OCI-LY7 (cell line): ENCODE results near the gene SOWAHA. TPM values are rescaled to one million over a fixed set of nuclear protein-coding genes. Genes with fewer than 3 reads are reported as not detected.

Experiments
- BruUV-seq: library from RNA; stranded (reverse); fragments of 400-500 nt; replicated peaks from 2 replicates; lab custom pipeline; 2021; lab: Mats Ljungman, UMichigan
- CTCF ChIA-PET: fragments of 300-600 bp; sonication (Branson Sonifier 250); formaldehyde crosslinking; loops from one replicate; lab custom pipeline; 2022; ENCODE audit warnings: antibody characterized with exemption; ENCODE audit not compliant: unreplicated experiment; lab: Charles Lee
- POLR2A ChIA-PET: fragments of 300-600 bp; sonication (Branson Sonifier 250); formaldehyde crosslinking; loops from one replicate; lab custom pipeline; 2022; ENCODE audit warnings: antibody characterized with exemption; lab: Charles Lee
- DNase-seq: peaks from one replicate; pipeline ENCODE4 v3.0.0-alpha.2; 2015; ENCODE audit warnings: low spot score
- H2AFZ ChIP-seq: fragments of 200-600 bp; sonication (generic), shearing (Covaris generic); 2 replicates; pipeline ENCODE4 v1.6.1; 2014; ENCODE audit warnings: mild to moderate bottlenecking, antibody characterized with exemption, low read length, moderate library complexity
- H3K27ac ChIP-seq: fragments of 200-600 bp; sonication (generic); 2 replicates; pipeline ENCODE4 v1.5.1; 2014; ENCODE audit warnings: mixed run types, low read depth, mild to moderate bottlenecking, moderate library complexity, low read length, inconsistent platforms; ENCODE audit not compliant: poor library complexity, severe bottlenecking
- H3K36me3 ChIP-seq: fragments of 200-600 bp; sonication (generic); 2 replicates; pipeline ENCODE4 v1.6.1; 2014; ENCODE audit warnings: mild to moderate bottlenecking, antibody characterized with exemption, low read length, moderate library complexity, mixed read lengths; ENCODE audit not compliant: insufficient read depth
- H3K4me1 ChIP-seq: fragments of 200-600 bp; sonication (generic); 2 replicates; pipeline ENCODE4 v1.5.1; 2014; ENCODE audit warnings: mild to moderate bottlenecking, low read length; ENCODE audit not compliant: insufficient read depth, poor library complexity, severe bottlenecking
- H3K4me2 ChIP-seq: fragments of 200-600 bp; sonication (generic); 2 replicates; pipeline ENCODE4 v1.6.1; 2014; ENCODE audit warnings: mild to moderate bottlenecking, low read length
- H3K4me3 ChIP-seq: fragments of 200-600 bp; sonication (generic); 2 replicates; pipeline ENCODE4 v1.5.1; 2014; ENCODE audit warnings: mild to moderate bottlenecking, low read depth, low read length; ENCODE audit not compliant: poor library complexity, severe bottlenecking
- H3K79me2 ChIP-seq: fragments of 200-600 bp; sonication (generic); 2 replicates; pipeline ENCODE4 v1.6.1; 2016; ENCODE audit warnings: low read depth, mild to moderate bottlenecking, low read length, moderate library complexity, mixed read lengths; ENCODE audit not compliant: insufficient read depth
- H3K9me2 ChIP-seq: fragments of 200-600 bp; sonication (generic); 2 replicates; pipeline ENCODE4 v1.6.1; 2016; ENCODE audit warnings: mild to moderate bottlenecking, low read length, mixed read lengths; ENCODE audit not compliant: insufficient read depth
- H3K9me3 ChIP-seq: fragments of 200-600 bp; sonication (generic); 2 replicates; pipeline ENCODE4 v1.6.1; 2014; ENCODE audit warnings: mild to moderate bottlenecking, mixed run types, low read length, mixed read lengths
- H4K20me1 ChIP-seq: fragments of 200-600 bp; sonication (generic); 2 replicates; pipeline ENCODE4 v1.6.1; 2014; ENCODE audit warnings: mild to moderate bottlenecking, antibody characterized with exemption, low read length, moderate library complexity, mixed read lengths; ENCODE audit not compliant: insufficient read depth
- EZH2phosphoT487 ChIP-seq: fragments of 200-600 bp; sonication (generic); IDR thresholded peaks from 2 replicates; pipeline ENCODE4 v1.6.1; 2018; ENCODE audit warnings: low read depth, borderline replicate concordance, mild to moderate bottlenecking, mixed run types, antibody characterized with exemption, low read length, moderate library complexity, mixed read lengths
- intact Hi-C: fragments of 100-400 bp; cut with micrococcal nuclease; formaldehyde crosslinking; loops from one replicate; pipeline ENCODE4 v1.10.0; 2022; ENCODE audit not compliant: unreplicated experiment
- total RNA-seq, 2 experiments: library from RNA; depleted of rRNA in 1 of 2; stranded (reverse); fragments of >200 nt in 1 of 2; shearing (Covaris generic) in 1 of 2; gene quantifications; 2 replicates each; pipeline ENCODE4 v1.2.3, GENCODE V29; 2014 to 2022
- TF ChIP-seq, protein P1 (sequence below): fragments of 200-600 bp; sonication (generic); conservative IDR thresholded peaks from 2 replicates; pipeline ENCODE4 v1.5.1; 2014; ENCODE audit warnings: mild to moderate bottlenecking, antibody characterized with exemption, low read length, moderate library complexity, mixed read lengths

Gene SOWAHA
- total RNA-seq, 2 experiments from 2014 or later: not detected

DNA sequence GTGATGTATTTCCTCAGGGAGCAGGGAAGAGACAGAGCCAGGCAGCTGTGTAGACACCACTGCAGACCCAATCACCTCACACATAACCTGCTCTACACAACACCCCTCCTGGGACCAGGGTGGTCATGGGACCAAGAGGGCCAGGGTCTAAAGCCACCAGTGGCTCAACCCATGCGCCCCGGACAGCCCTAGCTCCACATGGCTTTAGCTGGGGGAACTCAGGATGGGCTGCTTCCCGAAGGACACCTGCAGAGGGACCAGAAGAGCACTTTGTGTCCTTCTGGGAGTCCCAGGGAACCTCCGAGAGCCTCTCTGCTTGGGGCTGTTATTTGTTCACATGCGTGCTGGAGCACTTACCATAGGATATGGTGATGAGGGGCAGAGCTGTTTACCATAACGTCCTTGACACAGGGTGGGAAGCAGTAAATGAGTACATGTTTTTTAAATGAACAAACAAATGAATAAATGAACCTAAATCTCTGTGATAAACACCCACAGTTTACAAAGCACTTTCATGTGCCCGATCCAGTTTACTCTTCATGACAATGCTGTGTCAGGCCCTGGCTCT lies 48.3 kb upstream of the SOWAHA start:
- H3K27ac ChIP-seq: no peak overlapping the region
- no peaks in the 10 kb centered on the region for H3K4me1 ChIP-seq
- no peaks in the 10 kb centered on the region for H3K79me2 ChIP-seq
- no peaks in the 10 kb centered on the region for H3K9me3 ChIP-seq
- no TSS peak for BruUV-seq
- H2AFZ ChIP-seq: no peak overlapping the region
- H3K36me3 ChIP-seq: no peaks in the 10 kb centered on the region
- TF ChIP-seq EZH2phosphoT487: no peak
- TF ChIP-seq, protein P1, sequence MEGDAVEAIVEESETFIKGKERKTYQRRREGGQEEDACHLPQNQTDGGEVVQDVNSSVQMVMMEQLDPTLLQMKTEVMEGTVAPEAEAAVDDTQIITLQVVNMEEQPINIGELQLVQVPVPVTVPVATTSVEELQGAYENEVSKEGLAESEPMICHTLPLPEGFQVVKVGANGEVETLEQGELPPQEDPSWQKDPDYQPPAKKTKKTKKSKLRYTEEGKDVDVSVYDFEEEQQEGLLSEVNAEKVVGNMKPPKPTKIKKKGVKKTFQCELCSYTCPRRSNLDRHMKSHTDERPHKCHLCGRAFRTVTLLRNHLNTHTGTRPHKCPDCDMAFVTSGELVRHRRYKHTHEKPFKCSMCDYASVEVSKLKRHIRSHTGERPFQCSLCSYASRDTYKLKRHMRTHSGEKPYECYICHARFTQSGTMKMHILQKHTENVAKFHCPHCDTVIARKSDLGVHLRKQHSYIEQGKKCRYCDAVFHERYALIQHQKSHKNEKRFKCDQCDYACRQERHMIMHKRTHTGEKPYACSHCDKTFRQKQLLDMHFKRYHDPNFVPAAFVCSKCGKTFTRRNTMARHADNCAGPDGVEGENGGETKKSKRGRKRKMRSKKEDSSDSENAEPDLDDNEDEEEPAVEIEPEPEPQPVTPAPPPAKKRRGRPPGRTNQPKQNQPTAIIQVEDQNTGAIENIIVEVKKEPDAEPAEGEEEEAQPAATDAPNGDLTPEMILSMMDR: no peak
- no peaks in the 10 kb centered on the region for H4K20me1 ChIP-seq
- CTCF ChIA-PET: no interaction called here
- no peak for DNase-seq
- H3K9me2 ChIP-seq: no peaks in the 10 kb centered on the region
- H3K4me2 ChIP-seq: no peak overlapping the region
- no peak overlapping the region for H3K4me3 ChIP-seq
- POLR2A ChIA-PET: no interaction called here
- intact Hi-C loops: no loop called here

DNA sequence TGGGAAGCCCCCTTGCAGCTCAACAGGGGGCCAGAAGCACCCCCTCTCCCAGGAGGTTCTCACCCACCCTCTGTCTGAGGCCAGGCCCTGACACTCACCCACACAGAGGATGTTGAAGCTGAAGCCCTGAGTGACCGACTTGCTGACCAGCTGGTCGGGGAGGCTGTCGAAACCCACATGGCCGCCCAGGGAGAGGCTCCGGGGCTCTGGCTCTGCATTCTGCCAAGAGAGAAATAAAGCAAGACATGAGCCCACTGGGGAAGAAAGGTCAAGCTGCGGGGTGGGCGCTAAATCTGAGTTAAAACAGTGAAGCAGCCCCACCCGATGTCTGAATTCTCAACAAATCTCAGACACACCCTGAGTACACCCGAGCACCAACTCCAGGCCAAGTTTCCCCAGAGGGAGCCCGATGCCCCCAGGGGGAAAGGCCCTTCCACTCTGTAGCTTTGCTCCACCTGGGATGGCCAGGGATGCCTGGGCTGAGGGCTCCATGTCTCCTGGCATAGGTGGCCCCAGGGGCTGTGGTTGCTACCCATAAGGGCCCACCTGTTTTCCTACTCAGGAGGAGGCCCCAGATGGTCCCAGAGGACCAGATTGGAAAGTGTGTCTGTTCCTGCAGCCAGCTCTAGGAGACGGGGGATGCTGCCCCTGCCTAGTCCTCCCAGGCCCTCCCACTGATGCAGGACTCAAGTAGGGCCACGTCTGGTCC lies 47.6 kb upstream of the SOWAHA start:
- ChIA-PET POLR2A (no interaction called here), CTCF (no interaction called here)
- no peak overlapping the region for H3K4me3 ChIP-seq
- H3K9me3 ChIP-seq: no peaks in the 10 kb centered on the region
- no peak for DNase-seq
- TF ChIP-seq, protein P1: no peak
- TF ChIP-seq EZH2phosphoT487: no peak
- H3K4me2 ChIP-seq: no peak overlapping the region
- H3K27ac ChIP-seq: no peak overlapping the region
- intact Hi-C loops: no loop called here
- H2AFZ ChIP-seq: no peak overlapping the region
- H3K79me2 ChIP-seq: no peaks in the 10 kb centered on the region
- BruUV-seq: no TSS peak
- no peaks in the 10 kb centered on the region for H3K9me2 ChIP-seq
- H4K20me1 ChIP-seq: no peaks in the 10 kb centered on the region
- no peaks in the 10 kb centered on the region for H3K4me1 ChIP-seq
- no peaks in the 10 kb centered on the region for H3K36me3 ChIP-seq
